Heart left ventricle (tissue), 16 donors: ENCODE data around the gene CLINT1. TPM values are rescaled to one million over a fixed set of nuclear protein-coding genes. Genes with fewer than 3 reads are reported as not detected.

Source experiments
- ATAC-seq, 4 donors: fragments of 200-7000 bp; cut with Tn5 transposase; one replicate each; pipeline ENCODE4 v1.9.1; 2020 to 2022; ENCODE audit warnings: moderate library complexity in 4 of 4, mild to moderate bottlenecking in 3 of 4, moderate number of reproducible peaks in 1 of 4
- DNase-seq, 5 donors: peaks; one replicate each; pipeline ENCODE4 v3.0.0-alpha.2; 2020
- H3K27ac ChIP-seq, 12 donors: fragments of 200-600 bp; sonication (generic) in 4 of 12; one replicate each; pipeline versions ENCODE4 v1.5.0 to v1.8.0; 2016 to 2022; ENCODE audit warnings: mild to moderate bottlenecking in 2 of 12
- H3K27me3 ChIP-seq, 9 donors: fragments of 200-600 bp; sonication (generic) in 2 of 9; one replicate each; pipeline versions ENCODE4 v1.5.1 to v1.8.0; 2016 to 2022; ENCODE audit warnings: mild to moderate bottlenecking in 3 of 9
- H3K36me3 ChIP-seq, 9 donors: fragments of 200-600 bp; sonication (generic) in 2 of 9; one replicate each; pipeline versions ENCODE4 v1.5.0 to v1.8.0; 2018 to 2022; ENCODE audit warnings: mild to moderate bottlenecking in 2 of 9
- H3K4me1 ChIP-seq, 12 donors: fragments of 200-600 bp; sonication (generic) in 4 of 12; one replicate each; pipeline versions ENCODE4 v1.5.0 to v1.8.0; 2016 to 2022; ENCODE audit warnings: mild to moderate bottlenecking in 3 of 12
- H3K4me3 ChIP-seq, 12 donors: fragments of 200-600 bp; sonication (generic) in 4 of 12; one replicate each; pipeline versions ENCODE4 v1.5.0 to v1.8.0; 2017 to 2022; ENCODE audit warnings: mild to moderate bottlenecking in 9 of 12, moderate library complexity in 4 of 12
- H3K9me3 ChIP-seq, 12 donors: fragments of 200-600 bp; sonication (generic) in 4 of 12; one replicate each; pipeline versions ENCODE4 v1.5.0 to v1.8.0; 2016 to 2022; ENCODE audit warnings: mild to moderate bottlenecking in 1 of 12
- POLR2A ChIP-seq, 2 donors: fragments of 450-650 bp; IDR thresholded peaks; one replicate each; pipeline ENCODE4 v1.6.1; 2017; ENCODE audit warnings: antibody characterized with exemption in 2 of 2, mild to moderate bottlenecking in 2 of 2, moderate library complexity in 2 of 2
- WGBS, 4 donors: extraction: QIAGEN DNeasy Blood & Tissue Kit in 2 of 4; methylation state at CpG; one replicate each; pipeline versions ENCODE4 v1.1.5 to v1.1.7; 2013 to 2018; 5-methylcytosine and 5-hydroxymethylcytosine counted together
- intact Hi-C, 10 donors: fragments of 100-400 bp; cut with DNase I; formaldehyde crosslinking; loops; one replicate each; pipeline versions ENCODE4 v1.11.1 to v1.14.2; 2022
- polyA plus RNA-seq, 2 donors: library from polyadenylated mRNA; stranded (reverse); fragments of 200-250 nt; gene quantifications; one replicate each; pipeline ENCODE4 v1.2.3, GENCODE V29; 2013
- total RNA-seq, 9 donors: library from RNA; depleted of rRNA in 2 of 9; stranded (reverse); fragments of >200 nt in 2 of 9; fragmentation: NEBNext Ultra II Directional in 3 of 9; extraction: Animal tissue kit (Norgen Biotek cat#: 25700) in 3 of 9; gene quantifications; one replicate each; pipeline versions ENCODE4 v1.1.0 to v1.2.4, GENCODE V29; 2016 to 2023
- TF ChIP-seq, protein P1 (sequence below), 12 donors: fragments of 200-600 bp; sonication (generic) in 4 of 12; IDR thresholded peaks; one replicate each; pipeline versions ENCODE4 v1.5.0 to v1.8.0; 2018 to 2022; ENCODE audit warnings: antibody characterized with exemption in 12 of 12, mild to moderate bottlenecking in 5 of 12
- donor health status: ischemic (EF 13 %, LVEDD 7.1; RV severe dilation, severe dysfunction).
- donor health status: healthy with polysubstance abuse.
- donor health status: DM: no; HTN: yes; CAD: no.
- donor health status: DM: no; HTN: no; CAD: no.
- donor health status: ischemic (EF 25% LVEDD 6.9; RV normal size, moderate dysfunction).
- donor health status: ischemic (EF 25% LVEDD 5.7; RV mildly dilated, moderate dysfunction).
- donor health status: healthy.
- donor health status: DM: yes; HTN: yes; CAD: no.
- donor health status: ischemic (EF 35%, LVEDD 5.7; RV mildly dilated, moderate dysfunction).
- donor health status: nonischemic (EF 11% LVEDD 7.7; RV severe dilation, severe dysfunction).
- donor health status: DM: yes; HTN: yes; CAD: no.
- donor health status: PGD.
- donor health status: ischemic (EF 29% LVEDD 5.4; RV normal size, mild dysfunction).
- donor health status: nonischemic (EF 23%, LVEDD 6.1; RV moderate dilation, normal function).

Gene CLINT1
- total and polyA plus RNA-seq, 11 donors, result 13.0 to 84.8 (median 48.7) TPM

DNA sequence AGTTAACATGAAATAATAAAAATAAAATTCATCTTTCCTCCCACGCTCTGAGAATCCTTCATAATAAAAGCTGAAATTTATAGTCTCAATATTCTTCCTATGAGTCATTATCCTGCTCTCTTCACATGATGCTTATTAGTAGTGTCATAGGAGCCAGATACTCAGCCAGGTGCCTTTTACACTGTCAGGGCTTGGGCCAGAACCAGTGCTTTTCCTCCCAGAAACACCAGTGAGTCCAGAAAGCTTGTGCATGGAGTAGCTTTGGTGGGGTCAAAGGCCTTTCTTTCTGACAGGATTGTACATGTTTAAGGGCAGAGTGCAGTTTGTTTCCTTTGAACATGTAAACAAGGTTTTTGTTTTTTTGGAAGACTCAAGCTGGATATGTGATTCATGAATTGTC is 108.6 kb downstream of the CLINT1 start:
- TF ChIP-seq, protein P1, sequence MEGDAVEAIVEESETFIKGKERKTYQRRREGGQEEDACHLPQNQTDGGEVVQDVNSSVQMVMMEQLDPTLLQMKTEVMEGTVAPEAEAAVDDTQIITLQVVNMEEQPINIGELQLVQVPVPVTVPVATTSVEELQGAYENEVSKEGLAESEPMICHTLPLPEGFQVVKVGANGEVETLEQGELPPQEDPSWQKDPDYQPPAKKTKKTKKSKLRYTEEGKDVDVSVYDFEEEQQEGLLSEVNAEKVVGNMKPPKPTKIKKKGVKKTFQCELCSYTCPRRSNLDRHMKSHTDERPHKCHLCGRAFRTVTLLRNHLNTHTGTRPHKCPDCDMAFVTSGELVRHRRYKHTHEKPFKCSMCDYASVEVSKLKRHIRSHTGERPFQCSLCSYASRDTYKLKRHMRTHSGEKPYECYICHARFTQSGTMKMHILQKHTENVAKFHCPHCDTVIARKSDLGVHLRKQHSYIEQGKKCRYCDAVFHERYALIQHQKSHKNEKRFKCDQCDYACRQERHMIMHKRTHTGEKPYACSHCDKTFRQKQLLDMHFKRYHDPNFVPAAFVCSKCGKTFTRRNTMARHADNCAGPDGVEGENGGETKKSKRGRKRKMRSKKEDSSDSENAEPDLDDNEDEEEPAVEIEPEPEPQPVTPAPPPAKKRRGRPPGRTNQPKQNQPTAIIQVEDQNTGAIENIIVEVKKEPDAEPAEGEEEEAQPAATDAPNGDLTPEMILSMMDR (IDR thresholded peaks at IDR 0.05), result no peak
- no peak for TF ChIP-seq POLR2A (IDR thresholded peaks at IDR 0.05)

DNA sequence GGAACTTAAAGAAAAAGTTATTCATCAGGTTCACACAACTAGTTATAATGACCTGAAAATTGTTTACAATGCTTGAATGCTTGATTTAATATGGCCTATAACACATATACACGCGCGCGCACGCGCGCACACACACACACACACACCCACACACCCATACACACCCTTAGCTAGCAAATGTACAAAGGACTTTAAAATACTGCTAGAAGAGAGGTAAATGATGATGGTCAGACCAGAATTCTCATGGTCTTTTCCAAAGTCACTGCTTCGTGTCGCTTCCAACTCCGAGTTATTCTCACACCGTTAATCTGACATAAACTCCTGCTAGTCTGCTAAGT is 109.5 kb downstream of the CLINT1 start:
- Histone ChIP-seq H3K4me1 (peaks cover 0 to 11% (median 7%) of the 10 kb centered on the region in 12 donors), H3K27me3 (no peaks in the 10 kb centered on the region), H3K4me3 (no peak overlapping the region), H3K9me3 (no peaks in the 10 kb centered on the region), H3K36me3 (peaks cover 0 to 32% (median 27%) of the 10 kb centered on the region in 9 donors), H3K27ac (no peak overlapping the region)
- 83 to 91% (median 88%) methylated on average over 11 of the region's 11 CpGs for WGBS, 4 donors
- intact Hi-C loops, result loop anchor here in 3 of 10 donors (10.0 kb wide), 3 partner anchors 315 to 605 kb away; partner anchors contain the start of gene MED7 (in 1 of the 3)
- ATAC-seq (no peak), DNase-seq (no peak)
- TF ChIP-seq, protein P1 (IDR thresholded peaks at IDR 0.05), result no peak
- TF ChIP-seq POLR2A (IDR thresholded peaks at IDR 0.05), result no peak

More for the DNA sequence above, 108.6 kb downstream of the CLINT1 start:
- H3K4me1 ChIP-seq, result peaks cover 0 to 2% (median 0%) of the 10 kb centered on the region in 12 donors
- no peak overlapping the region for H3K4me3 ChIP-seq
- H3K9me3 ChIP-seq, result no peaks in the 10 kb centered on the region
- 94 to 98% (median 95%) methylated on average over 1 of the region's 1 CpG for WGBS, 4 donors
- H3K27me3 ChIP-seq, result no peaks in the 10 kb centered on the region
- no peak overlapping the region for H3K27ac ChIP-seq
- no peak for DNase-seq
- intact Hi-C loops, result no loop called here
- ATAC-seq, result no peak
- peaks cover 0 to 41% (median 36%) of the 10 kb centered on the region in 9 donors for H3K36me3 ChIP-seq

DNA sequence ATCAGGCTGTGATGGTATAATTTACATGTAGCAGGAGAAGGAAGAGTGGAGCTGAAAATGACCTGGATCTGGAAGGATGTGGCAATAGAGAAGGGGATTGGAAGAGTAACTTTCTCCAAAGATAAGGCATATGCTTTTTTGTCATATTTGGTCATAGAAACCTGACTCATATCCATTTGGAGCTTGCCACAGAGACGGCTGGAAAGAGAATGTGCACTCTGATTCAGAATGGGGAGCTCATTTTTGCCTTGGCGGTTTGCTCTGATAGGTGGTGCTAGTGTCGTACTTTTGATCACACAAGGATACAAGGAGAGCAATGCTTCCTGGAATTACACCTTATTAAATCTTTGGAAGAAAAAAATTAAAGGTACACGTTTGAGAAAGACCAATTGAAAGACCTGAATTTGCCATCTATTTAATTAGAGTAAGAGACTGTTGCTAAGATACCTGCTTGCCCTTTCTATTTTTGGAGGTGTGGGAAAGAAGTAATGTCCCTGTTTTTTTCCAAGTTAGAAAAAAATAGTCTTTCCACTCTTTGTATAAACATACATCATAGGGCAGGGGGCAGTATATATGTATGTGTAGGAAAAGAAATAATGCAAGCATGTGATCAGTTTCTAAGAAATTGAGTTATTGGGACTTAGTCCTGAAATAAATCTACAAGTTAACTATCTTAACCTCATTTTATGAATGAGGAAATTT is 110.0 kb downstream of the CLINT1 start:
- Histone ChIP-seq H3K27ac (no peak overlapping the region), H3K9me3 (no peaks in the 10 kb centered on the region), H3K4me3 (no peak overlapping the region), H3K4me1 (peaks cover 0 to 15% (median 9%) of the 10 kb centered on the region in 12 donors), H3K27me3 (no peaks in the 10 kb centered on the region), H3K36me3 (peaks cover 0 to 28% (median 22%) of the 10 kb centered on the region in 9 donors)
- 75 to 85% (median 81%) methylated on average over 4 of the region's 4 CpGs for WGBS, 4 donors
- TF ChIP-seq, protein P1 (IDR thresholded peaks at IDR 0.05), result no peak
- TF ChIP-seq POLR2A (IDR thresholded peaks at IDR 0.05), result no peak
- intact Hi-C loops, result loop anchor here in 3 of 10 donors (10.0 kb wide), 3 partner anchors 314 to 604 kb away; partner anchors contain the start of gene MED7 (in 1 of the 3)
- ATAC-seq (no peak), DNase-seq (no peak)

DNA sequence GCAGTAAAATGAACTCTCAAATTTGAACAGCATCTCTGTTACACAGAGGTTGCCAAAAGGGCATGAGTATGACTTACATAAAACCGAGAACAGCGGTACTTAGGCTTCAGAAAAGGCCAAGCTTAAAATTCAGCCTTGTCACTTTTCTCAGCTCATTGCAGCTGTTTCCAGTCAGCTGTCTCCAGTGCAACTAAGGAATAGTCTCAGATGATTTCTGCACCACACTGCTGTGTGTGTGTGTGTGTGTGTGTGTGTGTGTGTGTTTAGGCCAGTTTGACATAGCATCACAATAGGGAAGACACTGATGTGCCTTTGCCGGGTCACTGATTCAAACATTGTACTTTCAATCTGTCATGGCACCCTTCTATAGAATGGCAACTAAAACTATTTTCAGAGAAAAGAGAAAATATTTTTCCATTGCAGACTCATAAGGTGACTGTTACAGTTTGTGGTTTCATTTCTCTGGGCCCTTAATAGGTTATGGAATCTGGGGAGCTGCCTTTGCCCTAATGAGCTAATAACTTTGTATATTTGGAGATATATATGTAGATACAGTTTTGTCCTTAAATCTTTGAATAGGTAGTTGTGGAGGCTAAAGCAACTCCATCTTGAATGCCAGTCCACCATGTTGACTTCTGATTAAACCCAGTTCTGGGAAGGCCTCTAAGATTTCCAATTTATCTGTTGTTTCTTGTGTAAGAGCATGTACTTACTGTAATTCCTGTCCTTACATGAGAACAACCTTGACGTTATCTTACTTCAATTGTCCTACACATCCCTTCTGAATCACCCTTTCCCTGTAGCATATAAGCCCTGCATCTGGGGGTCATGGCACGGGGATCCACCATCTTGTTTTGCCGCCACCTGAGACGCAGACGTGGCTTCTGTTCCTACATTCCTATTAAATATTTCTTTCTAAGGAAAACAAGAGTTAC is 110.9 kb downstream of the CLINT1 start:
- DNase-seq (no peak), ATAC-seq (no peak)
- WGBS, 4 donors, result 92 to 96% (median 95%) methylated on average over 8 of the region's 8 CpGs
- no peaks in the 10 kb centered on the region for H3K9me3 ChIP-seq
- H3K27me3 ChIP-seq, result no peaks in the 10 kb centered on the region
- TF ChIP-seq, protein P1 (IDR thresholded peaks at IDR 0.05), result no peak
- TF ChIP-seq POLR2A (IDR thresholded peaks at IDR 0.05), result no peak
- intact Hi-C loops, result loop anchor here in 3 of 10 donors (10.0 kb wide), 3 partner anchors 313 to 603 kb away; partner anchors contain the start of gene MED7 (in 1 of the 3)
- no peak overlapping the region for H3K4me3 ChIP-seq
- peaks cover 0 to 19% (median 13%) of the 10 kb centered on the region in 9 donors for H3K36me3 ChIP-seq
- peaks cover 0 to 18% (median 10%) of the 10 kb centered on the region in 12 donors for H3K4me1 ChIP-seq
- H3K27ac ChIP-seq, result no peak overlapping the region
